CD4-positive, alpha-beta T cell (primary cell): ENCODE data around the gene APAF1. TPM values are rescaled to one million over a fixed set of nuclear protein-coding genes. Genes with fewer than 3 reads are reported as not detected.

Experiments used
- ATAC-seq: fragments of 200-7000 bp; cut with Tn5 transposase; one replicate; pipeline ENCODE4 v1.10.0; 2022; ENCODE audit warnings: mild to moderate bottlenecking; ENCODE audit not compliant: poor library complexity
- CTCF ChIA-PET: fragments of 350-600 bp; sonication (Branson Sonifier 250); formaldehyde crosslinking; loops from one replicate; lab custom pipeline; 2021; ENCODE audit warnings: antibody characterized with exemption, inconsistent platforms; lab: Charles Lee
- POLR2A ChIA-PET: fragments of 350-600 bp; sonication (Branson Sonifier 250); formaldehyde crosslinking; loops from one replicate; lab custom pipeline; 2021; ENCODE audit warnings: antibody characterized with exemption, inconsistent platforms; lab: Charles Lee
- DNase-seq, 14 experiments: peaks; one replicate each; pipeline ENCODE4 v3.0.0-alpha.2; 2013 to 2020; ENCODE audit warnings: mixed read lengths in 2 of 14
- H3K27ac ChIP-seq, 2 donors: one replicate each; pipeline versions ENCODE4 v1.5.1 to v1.7.0; 2013; ENCODE audit warnings: low read length in 2 of 2, low read depth in 1 of 2, mild to moderate bottlenecking in 1 of 2
- H3K27me3 ChIP-seq, 2 experiments: 1 replicate in 1 of 2; 2 replicates in 1 of 2; pipeline versions ENCODE4 v1.6.1 to v1.7.0; 2013; ENCODE audit warnings: low read length in 2 of 2, control low read depth in 1 of 2, mild to moderate bottlenecking in 1 of 2, moderate library complexity in 1 of 2; ENCODE audit not compliant: insufficient read depth in 2 of 2, control insufficient read depth in 1 of 2
- H3K36me3 ChIP-seq: one replicate; pipeline ENCODE4 v1.6.1; 2013; ENCODE audit warnings: low read length, control low read depth; ENCODE audit not compliant: insufficient read depth
- H3K4me1 ChIP-seq: one replicate; pipeline ENCODE4 v1.6.1; 2013; ENCODE audit warnings: low read length, control low read depth; ENCODE audit not compliant: insufficient read depth
- H3K4me3 ChIP-seq: one replicate; pipeline ENCODE4 v1.5.1; 2013; ENCODE audit warnings: mild to moderate bottlenecking, low read length, moderate library complexity
- H3K9me3 ChIP-seq, 2 experiments: 1 replicate in 1 of 2; 2 replicates in 1 of 2; pipeline versions ENCODE4 v1.6.1 to v1.7.0; 2013; ENCODE audit warnings: low read length in 2 of 2, mild to moderate bottlenecking in 2 of 2, control low read depth in 1 of 2, moderate library complexity in 1 of 2; ENCODE audit not compliant: control insufficient read depth in 1 of 2, insufficient read depth in 1 of 2
- H3K27ac Mint-ChIP-seq: one replicate; pipeline ENCODE4 v1.8.0; 2020; ENCODE audit warnings: mixed read lengths
- H3K27me3 Mint-ChIP-seq: one replicate; pipeline ENCODE4 v1.8.0; 2021; ENCODE audit warnings: mixed read lengths
- H3K36me3 Mint-ChIP-seq: one replicate; pipeline ENCODE4 v1.8.0; 2021; ENCODE audit warnings: low read depth, mixed read lengths
- H3K4me1 Mint-ChIP-seq: one replicate; pipeline ENCODE4 v1.8.0; 2021; ENCODE audit warnings: low read depth, mixed read lengths
- H3K4me3 Mint-ChIP-seq: one replicate; pipeline ENCODE4 v1.8.0; 2020; ENCODE audit warnings: mild to moderate bottlenecking, mixed read lengths
- H3K9me3 Mint-ChIP-seq: one replicate; pipeline ENCODE4 v1.8.0; 2020; ENCODE audit warnings: mixed read lengths
- intact Hi-C, 2 experiments: fragments of 100-400 bp; cut with DNase I in 1 of 2; cut with micrococcal nuclease in 1 of 2; formaldehyde crosslinking; loops; one replicate each; pipeline versions ENCODE4 v1.15.1 to v1.9.0; 2023 to 2025; cut with DNase I, micrococcal nuclease
- total RNA-seq, 174 experiments: library from RNA in 2 of 174; stranded (reverse) in 2 of 174; gene quantifications; one replicate each; pipeline ENCODE4 v1.2.3 and lab custom pipeline; 2021 to 2026
- TF ChIP-seq, protein P1 (sequence below): fragments of 200-600 bp; IDR thresholded peaks from one replicate; pipeline ENCODE4 v1.8.0; 2022; ENCODE audit warnings: antibody characterized with exemption, mild to moderate bottlenecking

The APAF1 gene
- total RNA-seq, 2 experiments from 2014 or later = 13.5 to 14.5 TPM

DNA sequence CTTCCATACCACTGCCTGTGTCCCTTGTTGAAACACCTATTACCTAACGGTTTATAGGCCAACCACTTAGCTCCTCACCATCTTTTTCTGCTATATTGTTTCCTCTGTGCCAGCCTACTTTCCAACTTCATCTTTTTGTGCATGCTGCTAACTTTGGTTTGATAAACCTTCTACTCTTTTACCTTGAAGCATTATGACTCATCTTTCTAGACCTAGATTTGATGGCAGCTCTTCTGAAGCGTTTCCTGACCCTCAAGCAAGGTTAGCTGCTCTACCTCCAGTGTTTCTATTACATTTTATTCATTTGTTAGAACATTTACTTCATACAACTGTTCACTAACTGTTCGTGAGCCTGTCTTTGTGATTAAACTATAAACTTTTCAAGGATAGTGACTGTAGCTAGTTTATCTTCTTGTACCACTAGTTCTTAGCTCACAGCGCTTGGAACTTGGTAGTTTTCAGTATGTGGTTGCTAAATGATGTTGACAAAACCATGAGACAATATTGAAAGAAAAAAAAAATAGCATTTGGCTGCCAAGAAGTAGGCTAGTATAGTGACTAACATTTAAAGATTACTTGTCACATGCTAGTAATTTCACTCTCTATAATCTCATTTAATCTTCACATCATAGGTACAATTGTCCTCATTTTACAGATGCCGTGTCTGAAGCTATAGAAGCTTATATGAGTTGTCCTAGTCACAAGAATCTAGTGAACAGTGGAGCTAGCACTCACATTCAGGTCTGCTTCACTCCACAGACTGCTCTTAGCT, 79.5 kb downstream of the APAF1 start:
- no peak overlapping the region for H3K4me3 ChIP-seq
- TF ChIP-seq, protein P1, sequence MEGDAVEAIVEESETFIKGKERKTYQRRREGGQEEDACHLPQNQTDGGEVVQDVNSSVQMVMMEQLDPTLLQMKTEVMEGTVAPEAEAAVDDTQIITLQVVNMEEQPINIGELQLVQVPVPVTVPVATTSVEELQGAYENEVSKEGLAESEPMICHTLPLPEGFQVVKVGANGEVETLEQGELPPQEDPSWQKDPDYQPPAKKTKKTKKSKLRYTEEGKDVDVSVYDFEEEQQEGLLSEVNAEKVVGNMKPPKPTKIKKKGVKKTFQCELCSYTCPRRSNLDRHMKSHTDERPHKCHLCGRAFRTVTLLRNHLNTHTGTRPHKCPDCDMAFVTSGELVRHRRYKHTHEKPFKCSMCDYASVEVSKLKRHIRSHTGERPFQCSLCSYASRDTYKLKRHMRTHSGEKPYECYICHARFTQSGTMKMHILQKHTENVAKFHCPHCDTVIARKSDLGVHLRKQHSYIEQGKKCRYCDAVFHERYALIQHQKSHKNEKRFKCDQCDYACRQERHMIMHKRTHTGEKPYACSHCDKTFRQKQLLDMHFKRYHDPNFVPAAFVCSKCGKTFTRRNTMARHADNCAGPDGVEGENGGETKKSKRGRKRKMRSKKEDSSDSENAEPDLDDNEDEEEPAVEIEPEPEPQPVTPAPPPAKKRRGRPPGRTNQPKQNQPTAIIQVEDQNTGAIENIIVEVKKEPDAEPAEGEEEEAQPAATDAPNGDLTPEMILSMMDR = no peak
- no peak for DNase-seq
- H3K4me1 ChIP-seq = no peaks in the 10 kb centered on the region
- peaks cover 74% of the 10 kb centered on the region for H3K36me3 ChIP-seq
- H3K27me3 ChIP-seq = no peaks in the 10 kb centered on the region
- Mint-ChIP-seq H3K9me3 (no peaks in the 10 kb centered on the region), H3K36me3 (peaks cover 84% of the 10 kb centered on the region), H3K4me1 (no peaks in the 10 kb centered on the region), H3K4me3 (no peak overlapping the region), H3K27ac (no peak overlapping the region), H3K27me3 (no peaks in the 10 kb centered on the region)
- ChIA-PET CTCF (no interaction called here), POLR2A (no interaction called here)
- ATAC-seq = no peak
- H3K27ac ChIP-seq = no peak overlapping the region
- H3K9me3 ChIP-seq = no peaks in the 10 kb centered on the region
- intact Hi-C loops = loop anchor here in 1 of 2 experiments (10.0 kb wide), 1 partner anchor 270 kb away; no protein-coding TSS in a partner anchor

DNA sequence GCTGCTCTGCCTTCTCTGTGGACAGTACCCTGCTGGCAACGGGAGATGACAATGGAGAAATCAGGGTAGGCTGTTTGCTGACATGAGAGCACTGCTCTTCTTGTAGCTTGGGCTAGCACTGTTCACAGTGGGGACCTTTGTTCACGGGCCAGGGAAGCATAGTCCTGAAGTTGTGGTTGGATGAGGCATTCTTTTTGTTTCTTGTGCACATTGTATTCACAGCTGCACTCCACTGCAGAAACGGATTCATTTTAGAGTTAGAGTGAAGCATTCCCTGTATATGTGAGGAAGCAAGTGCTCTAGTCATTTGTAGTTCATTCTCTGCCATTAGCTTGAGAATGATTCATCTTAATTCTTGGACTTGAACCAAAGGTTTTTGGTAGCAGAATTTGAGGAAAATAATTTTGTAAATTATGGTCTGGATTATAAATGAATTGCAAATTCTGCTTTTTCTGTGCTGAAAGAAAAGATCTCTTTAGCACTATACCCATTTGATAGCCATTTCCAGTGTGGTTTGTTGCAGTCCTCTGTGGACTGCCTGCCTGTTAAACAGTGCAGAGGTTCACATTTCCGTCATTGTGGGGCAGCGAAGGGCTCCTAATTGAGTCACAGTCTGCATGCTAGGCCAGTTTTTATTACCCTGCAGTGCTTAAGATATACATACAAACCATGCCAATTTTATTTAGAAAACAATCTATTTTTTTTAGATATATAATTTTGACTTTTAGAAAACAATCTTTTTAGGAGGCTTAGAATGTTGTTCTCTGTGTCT, 80.6 kb downstream of the APAF1 start:
- no peaks in the 10 kb centered on the region for H3K9me3 ChIP-seq
- intact Hi-C loops = loop anchor here (2.0 to 10.0 kb wide), 2 partner anchors 269 to 273 kb away; no protein-coding TSS in a partner anchor
- TF ChIP-seq, protein P1 = peak; percentile 32
- ATAC-seq = peak; percentile 52
- H3K27me3 ChIP-seq = no peaks in the 10 kb centered on the region
- Mint-ChIP-seq H3K36me3 (peaks cover 88% of the 10 kb centered on the region), H3K27ac (no peak overlapping the region), H3K4me3 (no peak overlapping the region), H3K4me1 (no peaks in the 10 kb centered on the region), H3K27me3 (no peaks in the 10 kb centered on the region), H3K9me3 (no peaks in the 10 kb centered on the region)
- POLR2A ChIA-PET = no interaction called here
- no peaks in the 10 kb centered on the region for H3K4me1 ChIP-seq
- no peak overlapping the region for H3K4me3 ChIP-seq
- H3K27ac ChIP-seq = no peak overlapping the region
- H3K36me3 ChIP-seq = peaks cover 81% of the 10 kb centered on the region
- peak in 11 of 14 experiments; percentile 6 to 41 (median 24) for DNase-seq
- CTCF ChIA-PET = no interaction called here

DNA sequence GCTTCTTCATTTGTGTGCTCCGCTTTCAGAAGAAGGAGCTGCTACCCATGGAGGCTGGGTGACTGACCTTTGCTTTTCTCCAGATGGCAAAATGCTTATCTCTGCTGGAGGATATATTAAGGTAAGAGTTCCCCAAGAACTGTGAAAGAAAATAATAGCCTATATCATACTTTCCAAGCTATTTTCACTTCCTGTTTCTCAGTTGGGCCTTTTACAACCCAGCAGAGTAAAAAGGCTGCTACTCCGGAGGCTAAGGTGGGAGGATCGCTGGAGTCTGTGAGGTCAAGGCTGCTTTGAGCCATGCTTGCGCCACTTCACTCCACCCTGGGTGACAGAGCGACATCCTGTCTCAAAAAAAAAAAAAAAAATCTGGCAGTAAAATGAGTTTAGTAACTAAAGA, 82.1 kb downstream of the APAF1 start:
- no peaks in the 10 kb centered on the region for H3K9me3 Mint-ChIP-seq
- CTCF ChIA-PET = no interaction called here

More for the DNA sequence above, 82.1 kb downstream of the APAF1 start:
- DNase-seq (no peak), ATAC-seq (no peak)
- no peaks in the 10 kb centered on the region for H3K4me1 ChIP-seq
- no peaks in the 10 kb centered on the region for H3K4me1 Mint-ChIP-seq
- intact Hi-C loops = loop anchor here (2.0 to 10.0 kb wide), 2 partner anchors 268 to 272 kb away; no protein-coding TSS in a partner anchor
- H3K36me3 ChIP-seq = peaks cover 86% of the 10 kb centered on the region
- peaks cover 90% of the 10 kb centered on the region for H3K36me3 Mint-ChIP-seq
- H3K4me3 Mint-ChIP-seq = no peak overlapping the region
- POLR2A ChIA-PET = no interaction called here
- H3K27ac ChIP-seq = no peak overlapping the region
- H3K27me3 Mint-ChIP-seq = no peaks in the 10 kb centered on the region
- H3K27me3 ChIP-seq = no peaks in the 10 kb centered on the region
- no peaks in the 10 kb centered on the region for H3K9me3 ChIP-seq
- no peak overlapping the region for H3K4me3 ChIP-seq
- H3K27ac Mint-ChIP-seq = no peak overlapping the region
- TF ChIP-seq, protein P1 = no peak
